Nephron progenitor cell (in vitro differentiated cells): Measurements from ENCODE around the gene PSPN.

Experiments used
- DNase-seq: peaks from one replicate; pipeline ENCODE4 v3.0.0; 2021
- H3K27ac Mint-ChIP-seq: 2 replicates; pipeline ENCODE4 v1.8.0; 2021; ENCODE audit warnings: mild to moderate bottlenecking, moderate library complexity, mixed read lengths
- H3K27me3 Mint-ChIP-seq: 2 replicates; pipeline ENCODE4 v1.8.0; 2021; ENCODE audit warnings: mild to moderate bottlenecking, low read depth, mixed read lengths; ENCODE audit not compliant: poor library complexity
- H3K36me3 Mint-ChIP-seq: 2 replicates; pipeline ENCODE4 v1.8.0; 2021; ENCODE audit warnings: low read depth, mixed read lengths
- H3K4me1 Mint-ChIP-seq: 2 replicates; pipeline ENCODE4 v1.8.0; 2021; ENCODE audit warnings: mixed read lengths
- H3K4me3 Mint-ChIP-seq: 2 replicates; pipeline ENCODE4 v1.8.0; 2021; ENCODE audit warnings: mild to moderate bottlenecking, moderate library complexity, mixed read lengths
- H3K9me3 Mint-ChIP-seq: 2 replicates; pipeline ENCODE4 v1.8.0; 2021; ENCODE audit warnings: mild to moderate bottlenecking, moderate library complexity, mixed read lengths
- TF ChIP-seq, protein P1 (sequence below): fragments of 200-600 bp; sonication (generic); IDR thresholded peaks from 2 replicates; pipeline ENCODE4 v1.5.0; 2021; ENCODE audit warnings: antibody characterized with exemption

Gene PSPN

GRCh38 chr19:6394831-6395230 is 19.1 kb upstream of the PSPN start:
- peaks cover 32% of the 10 kb centered on the region for H3K4me1 Mint-ChIP-seq
- H3K36me3 Mint-ChIP-seq = peaks cover 13% of the 10 kb centered on the region
- DNase-seq = no peak
- H3K27ac Mint-ChIP-seq = peak overlapping the region; percentile 99
- H3K9me3 Mint-ChIP-seq = no peaks in the 10 kb centered on the region
- H3K4me3 Mint-ChIP-seq = peak overlapping the region; percentile 64
- TF ChIP-seq, protein P1, sequence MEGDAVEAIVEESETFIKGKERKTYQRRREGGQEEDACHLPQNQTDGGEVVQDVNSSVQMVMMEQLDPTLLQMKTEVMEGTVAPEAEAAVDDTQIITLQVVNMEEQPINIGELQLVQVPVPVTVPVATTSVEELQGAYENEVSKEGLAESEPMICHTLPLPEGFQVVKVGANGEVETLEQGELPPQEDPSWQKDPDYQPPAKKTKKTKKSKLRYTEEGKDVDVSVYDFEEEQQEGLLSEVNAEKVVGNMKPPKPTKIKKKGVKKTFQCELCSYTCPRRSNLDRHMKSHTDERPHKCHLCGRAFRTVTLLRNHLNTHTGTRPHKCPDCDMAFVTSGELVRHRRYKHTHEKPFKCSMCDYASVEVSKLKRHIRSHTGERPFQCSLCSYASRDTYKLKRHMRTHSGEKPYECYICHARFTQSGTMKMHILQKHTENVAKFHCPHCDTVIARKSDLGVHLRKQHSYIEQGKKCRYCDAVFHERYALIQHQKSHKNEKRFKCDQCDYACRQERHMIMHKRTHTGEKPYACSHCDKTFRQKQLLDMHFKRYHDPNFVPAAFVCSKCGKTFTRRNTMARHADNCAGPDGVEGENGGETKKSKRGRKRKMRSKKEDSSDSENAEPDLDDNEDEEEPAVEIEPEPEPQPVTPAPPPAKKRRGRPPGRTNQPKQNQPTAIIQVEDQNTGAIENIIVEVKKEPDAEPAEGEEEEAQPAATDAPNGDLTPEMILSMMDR = no peak
- H3K27me3 Mint-ChIP-seq = no peaks in the 10 kb centered on the region

- peaks cover 19% of the 10 kb centered on the region for H3K36me3 Mint-ChIP-seq
- H3K4me3 Mint-ChIP-seq = peak overlapping the region; percentile 89
- peaks cover 32% of the 10 kb centered on the region for H3K4me1 Mint-ChIP-seq
- H3K27ac Mint-ChIP-seq = peak overlapping the region; percentile 99
- TF ChIP-seq, protein P1 = no peak
- no peak for DNase-seq
- no peaks in the 10 kb centered on the region for H3K27me3 Mint-ChIP-seq
- H3K9me3 Mint-ChIP-seq = no peaks in the 10 kb centered on the region
Observed at GRCh38 chr19:6393983-6394412, 18.3 kb upstream of the PSPN start.

DNA sequence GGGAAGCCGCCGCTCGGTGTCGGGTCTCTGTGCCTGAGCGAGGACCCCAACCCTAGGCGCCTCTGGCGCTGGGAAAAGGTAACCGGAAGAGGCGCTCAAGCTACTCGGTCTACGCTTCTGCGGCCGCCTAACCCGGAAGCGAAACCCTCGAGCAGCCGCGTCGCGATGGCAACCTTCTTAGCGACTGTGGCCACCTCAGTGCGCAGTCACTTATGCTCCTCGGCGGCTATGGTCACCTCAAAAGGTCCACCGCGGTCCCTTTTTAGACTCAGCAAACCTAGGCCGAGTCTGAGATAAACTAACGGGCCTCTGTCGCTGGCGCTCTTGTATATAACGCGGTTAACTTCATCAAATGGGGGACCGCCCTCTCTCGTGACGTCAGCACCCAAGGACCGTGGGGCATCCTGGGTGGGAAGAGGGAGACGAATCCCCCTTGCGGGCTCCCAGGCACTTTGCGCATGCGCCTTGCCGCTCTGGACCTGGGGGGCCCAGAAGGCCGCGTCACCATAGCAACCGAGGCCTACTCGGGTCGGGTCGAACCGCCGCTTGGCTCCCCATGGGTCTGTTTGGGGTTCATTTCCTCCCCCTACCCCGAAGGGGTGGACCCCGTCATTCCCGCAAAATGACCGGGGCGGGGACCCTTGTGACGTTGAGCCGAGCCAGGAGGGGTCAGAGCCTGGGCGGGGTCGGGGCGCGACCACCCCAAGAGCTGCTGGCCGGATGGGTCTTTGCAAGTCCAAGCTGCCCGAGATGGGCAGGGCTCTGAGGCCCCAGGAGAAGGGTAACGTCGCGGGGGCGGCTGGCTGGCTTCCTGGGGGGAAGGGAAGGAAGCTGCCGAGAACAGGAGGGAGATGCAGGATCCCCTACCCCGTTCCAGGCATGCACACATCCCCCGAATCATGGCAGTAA is 17.6 kb upstream of the PSPN start, which contains the start of gene GTF2F1:
GTF2F1 (minus strand) TSS at position 91 of the 909 bp plus-strand sequence. CDS start 169 bp downstream, outside the sequence.
- Mint-ChIP-seq H3K4me1 (peaks cover 32% of the 10 kb centered on the region), H3K4me3 (peak within 1 kb of the TSS; percentile 89), H3K9me3 (no peaks in the 10 kb centered on the region), H3K27me3 (no peaks in the 10 kb centered on the region), H3K36me3 (peaks cover 21% of the 10 kb centered on the region), H3K27ac (peak within 1 kb of the TSS; percentile 99)
- DNase-seq = peak; percentile 95
- TF ChIP-seq, protein P1 = no peak

GRCh38 chr19:6392221-6393073 is 16.7 kb upstream of the PSPN start:
- Mint-ChIP-seq H3K27me3 (no peaks in the 10 kb centered on the region), H3K9me3 (no peaks in the 10 kb centered on the region)
- no peak for DNase-seq

GRCh38 chr19:6387372-6387771 is 11.6 kb upstream of the PSPN start:
- no peaks in the 10 kb centered on the region for H3K9me3 Mint-ChIP-seq
- H3K36me3 Mint-ChIP-seq = peaks cover 60% of the 10 kb centered on the region
- H3K4me1 Mint-ChIP-seq = peaks cover 14% of the 10 kb centered on the region

More at GRCh38 chr19:6392221-6393073, 16.7 kb upstream of the PSPN start:
- H3K36me3 Mint-ChIP-seq = peaks cover 25% of the 10 kb centered on the region
- peaks cover 32% of the 10 kb centered on the region for H3K4me1 Mint-ChIP-seq
- H3K27ac Mint-ChIP-seq = peak overlapping the region; percentile 99
- TF ChIP-seq, protein P1 = no peak
- H3K4me3 Mint-ChIP-seq = peak overlapping the region; percentile 89

More at GRCh38 chr19:6387372-6387771, 11.6 kb upstream of the PSPN start:
- H3K27me3 Mint-ChIP-seq = peaks cover 4% of the 10 kb centered on the region
- no peak overlapping the region for H3K4me3 Mint-ChIP-seq
- no peak for DNase-seq
- TF ChIP-seq, protein P1 = no peak
- no peak overlapping the region for H3K27ac Mint-ChIP-seq
